VCaP (cell line): ENCODE results near the gene CHMP2B.
A peak's percentile ranks its signal among the peaks of the same experiment; 100 is the strongest.

ENCODE experiments used
- H3K27ac ChIP-seq: fragments of 450-650 bp; 2 replicates; pipeline ENCODE4 v1.5.1; 2017
- CTCF ChIP-seq: fragments of 450-650 bp; conservative IDR thresholded peaks from 2 replicates; pipeline ENCODE4 v1.5.1; 2017; ENCODE audit warnings: mild to moderate bottlenecking, moderate library complexity

The CHMP2B gene

GRCh38 chr3:87250009-87250408 is 22.9 kb downstream of the CHMP2B start:
- no peak for TF ChIP-seq CTCF
- H3K27ac ChIP-seq: no peak overlapping the region

- H3K27ac ChIP-seq: no peak overlapping the region
- TF ChIP-seq CTCF: peak; percentile 83
Measured at GRCh38 chr3:87260270-87260669, 33.2 kb downstream of the CHMP2B start.

- no peak for TF ChIP-seq CTCF
- H3K27ac ChIP-seq: no peak overlapping the region
Measured at GRCh38 chr3:87261925-87262324, 34.8 kb downstream of the CHMP2B start.

GRCh38 chr3:87267953-87268645 is 41.0 kb downstream of the CHMP2B start:
- no peak overlapping the region for H3K27ac ChIP-seq
- TF ChIP-seq CTCF: no peak

- TF ChIP-seq CTCF: no peak
- H3K27ac ChIP-seq: no peak overlapping the region
Measured at GRCh38 chr3:87268646-87269211, 41.6 kb downstream of the CHMP2B start.

GRCh38 chr3:87269723-87270122 is 42.6 kb downstream of the CHMP2B start:
- no peak for TF ChIP-seq CTCF
- H3K27ac ChIP-seq: no peak overlapping the region

GRCh38 chr3:87270908-87271700 is 44.0 kb downstream of the CHMP2B start:
- TF ChIP-seq CTCF: no peak
- no peak overlapping the region for H3K27ac ChIP-seq
